Lower leg skin (tissue), 4 donors: Measurements from ENCODE around the gene PNP. TPM values are rescaled to one million over a fixed set of nuclear protein-coding genes. Genes with fewer than 3 reads are reported as not detected.
A peak's percentile ranks its signal among the peaks of the same experiment; 100 is the strongest.

Source experiments
- DNase-seq, 2 donors: peaks; one replicate each; pipeline ENCODE4 v3.0.0-alpha.2; 2019; ENCODE audit warnings: low spot score in 2 of 2
- H3K4me3 ChIP-seq: fragments of 200-600 bp; sonication (generic); 2 replicates; pipeline ENCODE4 v1.5.1; 2017; ENCODE audit warnings: mild to moderate bottlenecking, low read depth; ENCODE audit not compliant: poor library complexity, severe bottlenecking
- POLR2A ChIP-seq, 2 donors: fragments of 450-650 bp; IDR thresholded peaks; one replicate each; pipeline ENCODE4 v1.6.1; 2016 to 2017; ENCODE audit warnings: antibody characterized with exemption in 2 of 2, mild to moderate bottlenecking in 1 of 2, moderate library complexity in 1 of 2
- WGBS, 2 donors: methylation state at CpG; one replicate each; pipeline ENCODE4 v1.1.5; 2018; 5-methylcytosine and 5-hydroxymethylcytosine counted together
- intact Hi-C: fragments of 100-400 bp; cut with DNase I; formaldehyde crosslinking; loops from one replicate; pipeline ENCODE4 v1.15.0; 2023; ENCODE audit warnings: low total_unique reads
- total RNA-seq, 4 donors: library from RNA; depleted of rRNA; stranded (reverse); fragments of >200 nt; gene quantifications; one replicate each; pipeline ENCODE4 v1.1.0, GENCODE V29; 2016
- TF ChIP-seq, protein P1 (sequence below), 3 donors: fragments of 450-650 bp; IDR thresholded peaks; one replicate each; pipeline ENCODE4 v1.5.1; 2016; ENCODE audit warnings: antibody characterized with exemption in 3 of 3, mild to moderate bottlenecking in 3 of 3, moderate library complexity in 2 of 3

The PNP gene
- total RNA-seq, 4 donors from 2014 or later = 23.0 to 48.8 (median 36.2) TPM

GRCh38 chr14:20456971-20457370 is 12.2 kb upstream of the PNP start:
- H3K4me3 ChIP-seq = no peak overlapping the region
- TF ChIP-seq, protein P1, sequence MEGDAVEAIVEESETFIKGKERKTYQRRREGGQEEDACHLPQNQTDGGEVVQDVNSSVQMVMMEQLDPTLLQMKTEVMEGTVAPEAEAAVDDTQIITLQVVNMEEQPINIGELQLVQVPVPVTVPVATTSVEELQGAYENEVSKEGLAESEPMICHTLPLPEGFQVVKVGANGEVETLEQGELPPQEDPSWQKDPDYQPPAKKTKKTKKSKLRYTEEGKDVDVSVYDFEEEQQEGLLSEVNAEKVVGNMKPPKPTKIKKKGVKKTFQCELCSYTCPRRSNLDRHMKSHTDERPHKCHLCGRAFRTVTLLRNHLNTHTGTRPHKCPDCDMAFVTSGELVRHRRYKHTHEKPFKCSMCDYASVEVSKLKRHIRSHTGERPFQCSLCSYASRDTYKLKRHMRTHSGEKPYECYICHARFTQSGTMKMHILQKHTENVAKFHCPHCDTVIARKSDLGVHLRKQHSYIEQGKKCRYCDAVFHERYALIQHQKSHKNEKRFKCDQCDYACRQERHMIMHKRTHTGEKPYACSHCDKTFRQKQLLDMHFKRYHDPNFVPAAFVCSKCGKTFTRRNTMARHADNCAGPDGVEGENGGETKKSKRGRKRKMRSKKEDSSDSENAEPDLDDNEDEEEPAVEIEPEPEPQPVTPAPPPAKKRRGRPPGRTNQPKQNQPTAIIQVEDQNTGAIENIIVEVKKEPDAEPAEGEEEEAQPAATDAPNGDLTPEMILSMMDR (IDR thresholded peaks at IDR 0.05) = no peak
- TF ChIP-seq POLR2A (IDR thresholded peaks at IDR 0.05) = no peak
- 81 to 83% methylated on average over 13 of the region's 13 CpGs for WGBS, 2 donors
- no peak for DNase-seq
- intact Hi-C loops = no loop called here

- TF ChIP-seq POLR2A (IDR thresholded peaks at IDR 0.05) = no peak
- TF ChIP-seq, protein P1 (IDR thresholded peaks at IDR 0.05) = no peak
- no peak for DNase-seq
- H3K4me3 ChIP-seq = no peak overlapping the region
- WGBS, 2 donors = 64% methylated on average over 8 of the region's 8 CpGs
- intact Hi-C loops = no loop called here
Observed at GRCh38 chr14:20458031-20458789, 11.0 kb upstream of the PNP start.

GRCh38 chr14:20460458-20461224 is 8.6 kb upstream of the PNP start:
- peak overlapping the region; percentile 62 for H3K4me3 ChIP-seq
- TF ChIP-seq, protein P1 (IDR thresholded peaks at IDR 0.05) = no peak
- no peak for TF ChIP-seq POLR2A (IDR thresholded peaks at IDR 0.05)
- DNase-seq = peak; percentile 35 to 87
- intact Hi-C loops = loop anchor here (10.0 kb wide), 1 partner anchor 224 kb away; the partner anchor contains the start of genes ANG and RNASE4
- WGBS, 2 donors = 6 to 7% methylated on average over 27 to 32 of the region's 32 CpGs

DNA sequence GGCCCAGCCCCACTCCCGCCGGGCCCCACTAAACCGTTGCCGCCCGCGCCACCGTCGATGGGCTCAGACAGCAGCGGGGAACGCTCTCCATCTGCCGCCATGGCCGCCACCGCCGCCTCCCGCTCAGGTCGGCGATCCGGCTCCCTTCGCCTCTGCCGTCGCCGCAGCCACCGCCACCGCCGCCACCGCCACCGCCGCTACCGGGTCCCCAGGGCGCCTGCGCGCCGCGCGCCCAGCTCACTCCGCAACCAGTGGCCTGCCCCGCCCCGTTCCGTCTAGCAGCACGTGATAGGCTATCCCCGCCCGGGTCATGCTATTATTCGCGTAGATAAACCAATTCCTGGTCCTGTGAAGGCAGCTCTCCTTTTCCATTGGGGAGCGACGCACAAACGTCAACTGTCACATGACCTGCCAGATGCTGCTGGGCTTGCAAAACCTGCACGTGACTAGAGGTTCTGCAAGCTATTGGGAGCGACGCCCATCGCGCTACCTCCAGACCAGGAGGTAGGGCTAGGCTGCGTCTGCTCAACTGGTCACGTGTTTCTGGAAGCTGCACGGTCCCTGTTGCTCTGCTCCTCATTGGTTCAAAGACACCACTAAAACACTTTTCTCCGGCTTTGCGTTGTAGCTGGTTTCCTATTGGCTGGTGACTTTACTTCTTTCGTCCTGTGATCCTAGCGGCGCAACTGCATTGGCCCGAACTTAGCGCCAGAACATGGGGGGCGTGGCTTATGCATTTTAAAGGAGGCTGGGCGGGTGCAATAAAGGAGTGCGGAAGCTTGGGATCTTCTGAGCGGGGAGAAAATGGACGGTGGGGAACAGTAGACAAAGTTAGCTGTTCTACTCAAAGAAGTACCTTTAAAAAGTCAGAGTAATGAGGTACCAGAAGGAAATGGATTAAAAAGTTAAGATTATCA is 7.7 kb upstream of the PNP start, which contains the start of gene PIP4P1:
TSS of gene PIP4P1 (minus strand) at position 210 of the 917 bp plus-strand sequence. CDS start at position 101, 109 bp downstream.
- peak; percentile 100 for DNase-seq
- intact Hi-C loops = loop anchor here (10.0 kb wide), 1 partner anchor 223 kb away; the partner anchor contains the start of genes ANG and RNASE4
- 0% methylated on average over 40 to 44 of the region's 67 CpGs for WGBS, 2 donors
- peak within 1 kb of the TSS; percentile 62 for H3K4me3 ChIP-seq
- TF ChIP-seq, protein P1 (IDR thresholded peaks at IDR 0.05) = no peak
- TF ChIP-seq POLR2A (IDR thresholded peaks at IDR 0.05) = peak in 1 of 2 donors; percentile 89

DNA sequence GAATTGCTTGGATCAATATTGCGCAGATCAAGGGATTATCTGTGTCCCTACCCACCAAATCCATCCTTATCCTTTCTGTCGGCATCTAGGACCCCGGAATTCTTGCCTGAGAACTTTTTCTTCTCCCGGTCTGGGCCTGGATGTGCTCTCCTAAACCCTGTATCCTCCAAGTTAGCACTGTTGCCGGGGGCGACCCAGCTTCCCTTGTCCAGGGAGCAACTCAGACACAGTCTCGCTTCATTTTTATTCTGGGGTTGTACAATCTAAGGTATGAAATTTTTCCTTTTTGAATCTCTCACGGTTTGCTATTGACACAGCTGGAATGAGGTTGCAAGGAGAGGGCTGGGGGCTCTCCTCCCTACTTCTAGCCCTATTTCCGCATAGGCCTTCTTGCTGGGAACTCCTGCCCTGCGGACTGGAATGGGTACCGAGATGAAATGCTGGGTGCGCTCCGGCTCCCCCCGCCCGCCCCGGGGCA is 403 bp upstream of the PNP start:
- 26% methylated on average over 16 of the region's 16 CpGs for WGBS, 2 donors
- H3K4me3 ChIP-seq = no peak overlapping the region
- no peak for TF ChIP-seq POLR2A (IDR thresholded peaks at IDR 0.05)
- TF ChIP-seq, protein P1 (IDR thresholded peaks at IDR 0.05) = no peak
- intact Hi-C loops = loop anchor here (10.0 kb wide), 1 partner anchor 216 kb away; the partner anchor contains the start of genes ANG and RNASE4
- no peak for DNase-seq
